Keratinocyte (primary cell): ENCODE results near the gene REXO1.

Experiments used
- EZH2 ChIP-seq: IDR thresholded peaks from one replicate; pipeline ENCODE4 v1.6.1; 2012; ENCODE audit warnings: inconsistent platforms, mild to moderate bottlenecking, low read length, moderate library complexity
- TF ChIP-seq, protein P1 (sequence below), 3 experiments: IDR thresholded peaks in 1 of 3; conservative IDR thresholded peaks in 1 of 3; optimal IDR thresholded peaks in 1 of 3; 2 replicates in 2 of 3; 3 replicates in 1 of 3; pipeline versions ENCODE3 to v1.5.1; 2011; ENCODE audit warnings: low read length in 3 of 3, mild to moderate bottlenecking in 3 of 3, moderate library complexity in 2 of 3, control low read depth in 1 of 3, inconsistent platforms in 1 of 3; ENCODE audit not compliant: insufficient read depth in 2 of 3; ENCODE audit errors: extremely low read depth in 1 of 3

DNA sequence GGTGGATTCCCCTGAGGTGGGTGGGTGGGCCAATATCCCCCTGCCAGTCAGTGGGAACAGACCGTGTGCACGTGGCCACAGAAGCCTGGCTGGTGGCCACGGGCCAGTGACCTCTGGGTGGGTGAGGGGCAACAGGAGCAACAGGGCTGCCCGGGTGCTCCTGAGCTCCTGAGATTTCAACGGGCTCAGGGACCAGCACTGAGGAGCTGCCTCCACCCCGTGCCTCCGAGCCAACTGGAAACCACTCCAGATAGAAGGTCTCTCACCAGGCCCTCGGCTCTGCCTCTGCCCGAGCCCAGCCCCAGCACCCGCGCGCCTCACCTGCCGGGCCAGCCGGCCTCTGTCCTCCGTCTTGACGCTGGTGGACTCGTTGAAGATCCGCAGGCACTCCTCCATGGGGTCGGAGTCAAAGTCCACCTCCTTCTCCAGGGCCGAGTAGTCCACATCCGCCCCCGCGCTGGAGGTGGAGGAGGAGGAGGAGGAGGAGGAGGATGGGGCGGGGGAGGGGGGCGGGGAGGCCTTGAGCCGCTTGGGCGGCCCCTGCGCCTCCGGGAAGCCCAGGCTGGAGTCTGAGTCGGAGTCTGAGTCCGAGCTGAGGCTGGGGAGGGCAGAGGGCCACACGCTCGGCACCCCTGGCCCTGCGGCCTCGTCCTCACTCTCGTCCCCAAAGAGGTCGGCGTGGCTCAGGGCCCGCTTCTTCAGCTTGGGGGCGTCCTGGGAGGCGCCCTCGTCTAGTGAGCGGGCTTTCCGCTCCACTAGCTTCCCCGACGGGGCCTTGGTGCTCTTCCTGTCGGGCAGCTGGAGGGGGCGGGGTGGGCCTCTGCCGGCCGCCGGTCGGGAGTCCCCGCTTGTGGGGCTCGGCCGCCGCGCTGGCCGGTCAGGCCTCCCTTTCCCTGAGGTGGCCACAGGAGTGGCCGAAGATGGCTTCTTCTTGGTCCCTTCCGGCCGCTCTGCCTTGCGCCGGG lies 21.4 kb downstream of the REXO1 start:
- TF ChIP-seq, protein P1, sequence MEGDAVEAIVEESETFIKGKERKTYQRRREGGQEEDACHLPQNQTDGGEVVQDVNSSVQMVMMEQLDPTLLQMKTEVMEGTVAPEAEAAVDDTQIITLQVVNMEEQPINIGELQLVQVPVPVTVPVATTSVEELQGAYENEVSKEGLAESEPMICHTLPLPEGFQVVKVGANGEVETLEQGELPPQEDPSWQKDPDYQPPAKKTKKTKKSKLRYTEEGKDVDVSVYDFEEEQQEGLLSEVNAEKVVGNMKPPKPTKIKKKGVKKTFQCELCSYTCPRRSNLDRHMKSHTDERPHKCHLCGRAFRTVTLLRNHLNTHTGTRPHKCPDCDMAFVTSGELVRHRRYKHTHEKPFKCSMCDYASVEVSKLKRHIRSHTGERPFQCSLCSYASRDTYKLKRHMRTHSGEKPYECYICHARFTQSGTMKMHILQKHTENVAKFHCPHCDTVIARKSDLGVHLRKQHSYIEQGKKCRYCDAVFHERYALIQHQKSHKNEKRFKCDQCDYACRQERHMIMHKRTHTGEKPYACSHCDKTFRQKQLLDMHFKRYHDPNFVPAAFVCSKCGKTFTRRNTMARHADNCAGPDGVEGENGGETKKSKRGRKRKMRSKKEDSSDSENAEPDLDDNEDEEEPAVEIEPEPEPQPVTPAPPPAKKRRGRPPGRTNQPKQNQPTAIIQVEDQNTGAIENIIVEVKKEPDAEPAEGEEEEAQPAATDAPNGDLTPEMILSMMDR (optimal IDR thresholded peaks at IDR 0.05 in 1 of 3, IDR thresholded peaks at IDR 0.05 in 1 of 3, conservative IDR thresholded peaks at IDR 0.05 in 1 of 3; ENCODE audit: extremely low read depth in 1 of 3, insufficient read depth in 2 of 3, low read length in 3 of 3), result peak in 1 of 3 experiments; percentile 8
- TF ChIP-seq EZH2, result no peak
